ENCODE measurements around the gene TEAD4. TPM values are rescaled to one million over a fixed set of nuclear protein-coding genes. Genes with fewer than 3 reads are reported as not detected.

Gene TEAD4
- total RNA-seq, 1 donor from 2014 or later: 0.74 TPM

DNA sequence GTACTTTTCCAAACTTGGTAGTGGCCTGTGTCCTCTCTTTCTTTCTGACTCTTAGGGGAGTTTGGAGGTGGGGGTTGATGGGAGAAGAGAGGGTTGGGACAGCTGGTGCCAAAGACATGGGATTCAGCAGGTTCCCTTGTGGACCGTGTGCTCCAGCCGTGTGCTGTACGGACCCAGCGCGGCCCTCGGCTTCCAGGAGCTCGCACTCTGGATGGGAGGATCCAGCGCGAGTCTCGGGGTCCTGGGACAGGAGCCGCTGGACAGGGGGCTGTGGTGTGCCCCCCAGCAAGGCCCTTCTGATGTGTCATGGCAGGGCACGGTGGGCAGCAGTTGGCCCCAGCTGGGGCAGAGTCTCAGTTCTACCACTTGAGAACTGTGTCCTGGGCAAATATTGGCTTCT lies 73.0 kb downstream of the TEAD4 start:
- intact Hi-C loops (cut with micrococcal nuclease): no loop called here

GRCh38 chr12:3032770-3033538 lies 73.8 kb downstream of the TEAD4 start:
- intact Hi-C loops (cut with micrococcal nuclease): no loop called here

- intact Hi-C loops (cut with micrococcal nuclease): no loop called here
Measured at GRCh38 chr12:3033539-3033867, 74.3 kb downstream of the TEAD4 start.

- intact Hi-C loops (cut with micrococcal nuclease): no loop called here
Measured at GRCh38 chr12:3034067-3034750, 75.0 kb downstream of the TEAD4 start.

GRCh38 chr12:3035171-3035570 lies 76.0 kb downstream of the TEAD4 start:
- intact Hi-C loops (cut with micrococcal nuclease): no loop called here

DNA sequence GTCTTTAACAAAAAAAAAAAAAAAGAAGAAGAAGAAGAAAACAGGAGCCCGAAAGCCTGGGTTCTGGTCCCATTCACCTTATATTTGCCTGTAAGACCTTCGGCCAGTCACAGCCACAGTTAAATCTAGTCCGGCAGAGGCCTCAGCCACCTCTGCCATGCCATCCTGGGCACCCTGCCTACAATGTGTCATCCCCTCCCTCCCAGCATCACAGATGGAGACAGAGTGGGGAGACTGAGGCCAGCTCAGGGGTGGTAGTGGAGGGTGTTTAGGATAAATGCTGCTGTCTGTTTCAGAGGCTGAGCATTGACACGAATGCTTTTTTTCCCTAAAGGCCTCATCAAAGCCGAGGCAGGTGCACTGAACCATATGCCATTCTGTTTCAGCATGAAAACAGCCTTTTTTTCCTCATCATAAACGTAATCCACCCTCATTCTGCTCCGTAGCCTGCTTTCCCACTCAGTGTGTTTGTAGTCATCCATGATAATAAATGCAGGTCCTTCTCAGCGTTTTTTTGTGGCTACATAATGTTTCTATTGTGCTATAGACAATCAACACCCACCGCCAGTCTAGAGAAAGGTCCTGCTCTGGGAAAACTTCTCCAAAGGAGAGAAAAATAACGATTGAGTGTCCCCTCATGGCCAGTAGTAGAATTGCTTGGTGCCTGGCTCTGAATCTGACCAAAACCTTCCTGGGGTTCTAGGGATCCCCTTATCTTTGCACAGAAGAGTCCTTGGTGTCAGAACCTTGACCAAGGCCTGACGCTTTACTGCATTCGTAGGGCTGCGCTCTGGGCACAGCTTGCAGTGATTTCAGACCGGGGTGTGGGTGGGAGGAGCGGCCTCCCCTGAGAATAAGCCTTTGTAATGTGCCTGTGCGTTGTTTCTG lies 76.9 kb downstream of the TEAD4 start:
- intact Hi-C loops (cut with micrococcal nuclease): no loop called here

GRCh38 chr12:3036901-3037600 lies 77.9 kb downstream of the TEAD4 start:
- intact Hi-C loops (cut with micrococcal nuclease): no loop called here

- intact Hi-C loops (cut with micrococcal nuclease): no loop called here
Measured at GRCh38 chr12:3038166-3038565, 79.0 kb downstream of the TEAD4 start.

GRCh38 chr12:3038926-3039510 lies 79.8 kb downstream of the TEAD4 start:
- intact Hi-C loops (cut with micrococcal nuclease): no loop called here

GRCh38 chr12:3040026-3040656 lies 80.9 kb downstream of the TEAD4 start:
- intact Hi-C loops (cut with micrococcal nuclease): loop anchor here (2.0 kb wide), 3 partner anchors 241 to 357 kb away; no protein-coding TSS in a partner anchor

DNA sequence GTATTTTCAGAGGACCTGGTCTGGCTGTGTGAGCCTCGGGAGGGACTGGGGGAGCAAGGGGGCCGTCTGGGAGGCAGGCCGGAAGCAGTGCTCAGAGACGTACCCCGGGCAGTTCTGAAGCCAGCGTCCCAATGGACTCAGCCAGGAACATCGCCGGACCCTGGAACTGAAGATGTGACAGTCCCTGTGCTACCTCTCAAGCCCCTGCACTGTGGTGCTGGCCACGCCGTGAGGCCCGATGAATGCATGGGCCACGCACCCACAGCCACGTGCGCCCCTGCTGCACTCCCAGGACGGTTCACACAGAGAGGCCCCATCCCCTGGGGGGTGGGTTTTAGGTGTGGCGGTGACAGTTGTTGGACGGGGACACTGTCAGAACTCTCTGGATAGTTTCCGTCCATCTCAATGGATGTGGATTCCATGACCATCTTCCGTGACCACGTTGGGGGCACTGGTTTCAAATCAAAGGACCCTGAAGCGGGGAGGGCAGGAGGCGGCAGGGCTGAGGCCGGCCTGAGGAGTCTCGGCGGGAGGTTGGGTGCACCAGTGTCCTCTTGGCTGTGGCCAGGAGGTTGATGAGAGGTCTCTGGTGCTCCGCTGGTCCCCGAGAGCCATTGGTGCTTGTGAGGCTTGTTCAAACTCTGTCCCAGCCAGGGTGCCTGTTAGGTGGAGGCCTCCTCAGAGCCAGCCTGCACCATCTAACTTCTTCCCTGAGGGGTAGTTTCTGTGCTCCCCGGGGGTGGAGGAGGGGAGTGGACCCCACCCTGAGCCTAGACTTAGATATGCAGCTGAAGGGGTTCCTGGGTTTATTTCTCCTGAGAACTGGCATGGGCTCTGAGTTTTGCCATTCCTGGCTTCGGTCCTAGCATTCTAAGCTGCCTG lies 81.7 kb downstream of the TEAD4 start:
- intact Hi-C loops (cut with micrococcal nuclease): loop anchor here (1.0 to 2.0 kb wide), 7 partner anchors 151 to 358 kb away; partner anchors contain the start of genes ITFG2 and TULP3

- intact Hi-C loops (cut with micrococcal nuclease): loop anchor here (1.0 to 2.0 kb wide), 7 partner anchors 151 to 359 kb away; partner anchors contain the start of genes ITFG2 and TULP3
Measured at GRCh38 chr12:3041558-3042164, 82.5 kb downstream of the TEAD4 start.

DNA sequence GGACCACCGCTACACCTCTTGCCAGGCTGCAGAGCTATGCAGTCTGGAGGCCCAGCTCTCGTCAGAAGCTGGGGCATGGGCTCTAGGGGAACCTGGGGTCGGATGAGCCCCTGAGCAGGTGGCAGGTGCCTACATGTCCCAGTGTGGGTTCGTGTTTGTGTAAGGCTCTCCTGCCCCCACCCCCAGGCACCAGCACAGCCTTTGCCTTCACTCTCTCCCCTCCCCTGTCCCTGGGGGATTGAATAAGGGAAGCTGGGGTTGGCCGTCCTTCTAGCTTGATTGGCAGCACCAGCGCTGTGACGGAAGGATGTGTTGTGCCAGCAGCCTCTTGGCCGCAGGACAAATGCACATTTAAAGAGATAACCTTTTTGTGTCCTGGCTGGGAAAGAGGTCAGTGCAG lies 83.2 kb downstream of the TEAD4 start:
- intact Hi-C loops (cut with micrococcal nuclease): no loop called here

DNA sequence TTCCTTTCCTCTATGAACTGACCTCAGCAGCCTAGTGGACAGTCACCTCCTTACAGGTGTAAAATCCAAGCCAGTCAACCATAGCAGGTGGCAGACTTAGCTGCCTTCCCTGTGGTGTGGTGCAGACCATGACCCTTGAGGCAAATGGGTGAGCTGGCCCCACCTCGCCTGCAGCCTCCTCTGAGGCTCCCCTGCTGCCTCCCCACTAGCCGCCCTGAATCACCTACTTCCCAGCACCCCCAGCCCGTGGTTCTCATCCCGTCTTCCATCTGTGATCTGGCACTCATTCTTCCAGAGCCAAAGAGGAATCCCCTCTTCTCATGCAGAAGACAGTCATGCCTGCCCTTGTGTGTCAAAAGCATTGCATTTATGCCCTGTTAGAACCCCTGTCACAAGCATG lies 83.6 kb downstream of the TEAD4 start:
- intact Hi-C loops (cut with micrococcal nuclease): no loop called here

DNA sequence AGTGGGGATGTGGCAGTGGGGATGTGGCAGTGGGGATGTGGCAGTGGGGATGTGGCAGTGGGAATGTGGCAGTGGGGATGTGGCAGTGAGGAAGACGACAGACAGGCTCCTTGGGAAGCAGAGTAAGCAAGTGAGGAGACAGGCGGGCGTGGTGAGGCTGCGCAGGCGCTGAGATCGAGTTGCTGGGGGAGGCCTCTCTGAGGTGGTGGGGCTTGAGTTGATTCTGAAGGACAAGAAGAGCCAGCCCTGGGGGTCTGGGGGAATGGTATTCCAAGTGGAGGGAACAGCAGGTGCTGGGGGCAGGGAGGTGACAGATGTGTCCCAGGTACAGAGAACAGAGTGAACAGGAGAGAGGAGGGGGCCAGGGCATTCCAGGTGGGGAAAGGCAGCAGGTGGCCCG lies 84.2 kb downstream of the TEAD4 start:
- intact Hi-C loops (cut with micrococcal nuclease): no loop called here

GRCh38 chr12:3044141-3044630 lies 85.0 kb downstream of the TEAD4 start:
- intact Hi-C loops (cut with micrococcal nuclease): no loop called here

GRCh38 chr12:3045494-3045893 lies 86.3 kb downstream of the TEAD4 start:
- intact Hi-C loops (cut with micrococcal nuclease): no loop called here

DNA sequence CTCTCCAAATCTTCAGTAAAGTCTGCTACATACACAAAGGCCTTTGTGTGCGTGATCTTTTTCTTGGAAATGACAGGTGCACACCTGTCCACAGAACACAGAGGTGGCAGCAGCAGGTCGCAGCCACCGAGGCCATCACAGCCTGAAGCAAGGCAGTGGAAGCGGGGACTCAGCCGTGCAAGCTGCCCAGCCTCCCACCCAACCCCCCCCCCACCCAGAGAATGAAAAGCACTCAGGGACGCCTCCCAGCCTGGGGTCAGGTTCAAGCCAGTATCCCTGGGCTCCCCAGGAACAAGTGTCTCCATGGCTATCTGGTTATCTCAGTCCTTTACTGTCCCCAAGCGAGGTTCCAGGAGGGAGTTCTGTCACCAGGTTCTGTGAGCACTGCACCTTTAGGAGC lies 86.8 kb downstream of the TEAD4 start:
- intact Hi-C loops (cut with micrococcal nuclease): no loop called here

Measured in T-helper 1 cell treated with Interleukin-12 subunit alpha and Interleukin-12 subunit beta and Interleukin-4 antibody, amounts not matched to agents 30 ng/mL and 1 ng/mL, for 36 hours (primary cell).